ENCODE results near the gene PALLD.
"Not testable (repeated sequence)": the region's sequence is repeated elsewhere in the genome, so short reads cannot be mapped to it uniquely, and the experiment has no call there.

PALLD gene

GRCh38 chr4:168776382-168776781, 279.5 kb downstream of the PALLD start:
- no peak for DNase-seq

- no peak for DNase-seq
Observed at GRCh38 chr4:168777277-168777965, 280.6 kb downstream of the PALLD start.

- no peak for DNase-seq
Observed at GRCh38 chr4:168781341-168781740, 284.5 kb downstream of the PALLD start.

GRCh38 chr4:168781926-168782325, 285.1 kb downstream of the PALLD start:
- DNase-seq, result no peak

- no peak for DNase-seq
Observed at GRCh38 chr4:168782439-168782838, 285.6 kb downstream of the PALLD start.

- no peak for DNase-seq
Observed at GRCh38 chr4:168784786-168785461, 288.1 kb downstream of the PALLD start.

- no peak for DNase-seq
Observed at GRCh38 chr4:168787334-168787733, 290.5 kb downstream of the PALLD start.

- no peak for DNase-seq
Observed at GRCh38 chr4:168787801-168788595, 291.1 kb downstream of the PALLD start.

GRCh38 chr4:168790898-168791297, 294.0 kb downstream of the PALLD start:
- DNase-seq, result no peak

GRCh38 chr4:168791376-168791775, 294.5 kb downstream of the PALLD start:
- no peak for DNase-seq

GRCh38 chr4:168793542-168793941, 296.7 kb downstream of the PALLD start:
- DNase-seq, result no peak

- no peak for DNase-seq
Observed at GRCh38 chr4:168794092-168794707, 297.3 kb downstream of the PALLD start.

GRCh38 chr4:168794881-168795280, 298.0 kb downstream of the PALLD start:
- no peak for DNase-seq

- no peak for DNase-seq
Observed at GRCh38 chr4:168795346-168795745, 298.5 kb downstream of the PALLD start.

GRCh38 chr4:168796362-168797106, 299.7 kb downstream of the PALLD start:
- DNase-seq, result no peak

- DNase-seq, result no peak
Observed at GRCh38 chr4:168797194-168797593, 300.3 kb downstream of the PALLD start.

- no peak for DNase-seq
Observed at GRCh38 chr4:168797738-168798375, 301.0 kb downstream of the PALLD start.

GRCh38 chr4:168800926-168801325, 304.1 kb downstream of the PALLD start:
- DNase-seq, result no peak

GRCh38 chr4:168802222-168802621, 305.4 kb downstream of the PALLD start:
- DNase-seq, result no peak

GRCh38 chr4:168803052-168803451, 306.2 kb downstream of the PALLD start:
- not testable (repeated sequence) for DNase-seq

GRCh38 chr4:168803732-168804131, 306.9 kb downstream of the PALLD start:
- DNase-seq, result no peak

- DNase-seq, result no peak
Observed at GRCh38 chr4:168804146-168804545, 307.3 kb downstream of the PALLD start.
